GM21526 (cell line): ENCODE measurements around the gene OR6X1.

Experiments
- ATAC-seq: cut with Tn5 transposase; IDR thresholded peaks from one replicate; pipeline ENCODE4 v1.9.1; 2021; ENCODE audit warnings: moderate library complexity; ENCODE audit not compliant: unreplicated experiment, low FRiP score

The OR6X1 gene

DNA sequence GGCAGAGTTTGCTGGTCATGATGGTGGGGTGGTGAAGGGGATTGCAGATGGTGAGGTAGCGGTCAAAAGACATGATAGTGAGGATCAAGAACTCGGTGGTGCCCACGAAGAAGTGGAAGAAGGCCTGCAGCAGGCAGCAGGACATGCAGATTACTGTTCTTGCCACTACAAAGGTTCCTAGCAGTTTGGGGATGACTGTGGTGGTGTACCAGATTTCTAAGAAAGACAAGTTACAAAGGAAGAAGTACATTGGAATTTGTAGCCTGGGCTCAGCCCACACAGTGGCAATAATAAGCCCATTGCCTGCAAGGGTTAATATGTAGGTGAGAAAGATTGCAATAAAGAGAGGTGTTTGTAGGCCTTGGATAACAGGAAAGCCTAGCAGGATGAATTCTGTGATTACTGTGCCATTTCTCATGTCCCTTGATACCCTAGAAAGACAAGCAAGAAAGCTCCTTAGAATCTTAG lies at the start of gene OR6X1:
OR6X1 (minus strand) TSS at position 418 of the 468 bp plus-strand sequence; CDS start at position 418, 0 bp downstream.
- ATAC-seq: no peak

GRCh38 chr11:123801765-123802164 lies 47.4 kb upstream of the OR6X1 start:
- no peak for ATAC-seq

DNA sequence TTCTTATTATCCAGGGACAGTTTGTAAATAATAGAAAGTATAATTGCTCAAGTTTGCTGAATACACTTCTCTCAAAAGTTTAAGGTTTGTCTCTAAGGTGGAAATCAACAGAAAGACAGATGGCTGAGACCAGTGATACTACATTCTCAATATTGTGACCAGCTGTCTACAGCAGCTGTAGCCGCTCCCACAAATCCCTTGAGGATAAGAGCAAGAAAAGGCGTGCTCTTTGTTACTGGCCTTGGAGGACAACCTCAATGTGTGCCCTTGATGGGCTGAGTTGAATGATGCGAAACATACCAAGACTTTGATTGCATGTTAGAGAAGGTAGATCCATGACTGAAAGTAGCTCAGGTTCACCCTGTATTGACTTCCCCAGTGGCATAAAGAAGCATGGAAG lies 45.7 kb upstream of the OR6X1 start:
- ATAC-seq: no peak

DNA sequence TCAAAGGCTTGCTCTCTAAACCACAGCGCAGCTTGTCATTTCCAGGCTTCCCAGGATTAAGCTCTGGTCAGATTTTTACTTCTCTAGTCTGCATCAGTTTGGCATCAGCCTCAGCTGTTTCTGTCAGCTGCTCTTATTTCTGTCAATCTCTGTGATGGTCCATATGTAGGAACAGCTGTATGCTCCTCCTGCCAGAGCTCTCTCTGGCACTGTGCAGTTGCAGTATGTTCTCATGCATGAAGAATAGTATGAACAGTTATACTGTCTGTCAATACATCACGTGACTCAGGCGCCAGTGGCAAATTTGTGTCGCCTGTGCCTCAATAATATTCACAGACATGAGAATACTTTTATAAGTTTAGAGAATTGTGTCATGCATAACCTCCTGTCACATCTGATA lies 45.1 kb upstream of the OR6X1 start:
- ATAC-seq: no peak

DNA sequence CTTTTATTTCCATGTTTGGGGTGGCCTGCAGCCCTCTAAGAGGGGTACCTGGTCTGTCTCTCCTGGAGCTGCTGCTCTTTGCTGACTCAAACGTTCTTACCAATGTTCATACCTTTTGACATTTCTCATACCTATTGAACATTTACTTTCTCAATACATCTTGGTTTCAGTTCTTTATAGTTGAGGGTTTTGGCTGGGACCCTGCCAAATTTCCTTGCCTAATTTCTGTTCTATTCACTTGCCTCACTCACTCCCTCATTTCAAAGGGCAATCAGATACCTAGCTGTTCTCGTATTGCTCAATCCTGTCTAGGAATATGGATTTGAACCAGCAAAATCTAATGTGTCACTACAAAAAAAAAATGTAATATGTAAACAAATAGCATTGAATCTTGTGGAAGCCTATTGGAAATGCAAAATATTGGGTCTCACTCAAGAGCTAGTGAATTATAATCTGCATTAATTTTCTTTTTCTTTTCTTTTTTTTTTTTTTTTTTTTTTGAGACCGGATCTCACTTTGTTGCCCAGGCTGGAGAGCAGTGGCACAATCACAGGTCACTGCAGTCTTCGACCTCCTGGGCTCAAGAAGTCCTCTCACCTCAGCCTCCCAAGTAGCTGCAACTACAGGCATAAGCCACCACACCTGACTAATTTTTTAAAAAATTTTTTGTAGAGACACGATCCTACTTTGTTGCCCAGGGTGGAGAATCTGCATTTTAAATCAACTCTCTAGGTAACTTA lies 44.4 kb upstream of the OR6X1 start:
- ATAC-seq: no peak

DNA sequence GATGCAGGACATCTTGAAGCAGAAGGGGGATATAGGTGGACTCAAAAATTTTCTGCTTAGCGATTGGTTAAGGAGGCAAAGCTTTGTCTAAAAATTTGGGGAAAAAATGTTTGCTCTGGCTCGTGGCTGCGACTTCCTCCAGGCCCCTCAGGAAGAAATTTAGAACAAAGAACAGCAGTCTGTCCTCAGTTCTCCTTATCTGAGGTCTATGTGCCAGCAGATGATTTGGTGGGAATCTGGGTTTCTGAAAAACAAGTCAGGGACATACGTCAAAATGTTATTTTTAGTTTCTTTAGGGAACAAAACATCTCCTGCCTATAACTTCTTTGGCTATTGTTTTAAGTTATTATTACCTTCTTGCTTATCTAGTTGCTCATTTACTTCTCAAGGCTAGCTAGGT lies 43.8 kb upstream of the OR6X1 start:
- ATAC-seq: no peak

- no peak for ATAC-seq
Observed at GRCh38 chr11:123797541-123797940, 43.2 kb upstream of the OR6X1 start.

DNA sequence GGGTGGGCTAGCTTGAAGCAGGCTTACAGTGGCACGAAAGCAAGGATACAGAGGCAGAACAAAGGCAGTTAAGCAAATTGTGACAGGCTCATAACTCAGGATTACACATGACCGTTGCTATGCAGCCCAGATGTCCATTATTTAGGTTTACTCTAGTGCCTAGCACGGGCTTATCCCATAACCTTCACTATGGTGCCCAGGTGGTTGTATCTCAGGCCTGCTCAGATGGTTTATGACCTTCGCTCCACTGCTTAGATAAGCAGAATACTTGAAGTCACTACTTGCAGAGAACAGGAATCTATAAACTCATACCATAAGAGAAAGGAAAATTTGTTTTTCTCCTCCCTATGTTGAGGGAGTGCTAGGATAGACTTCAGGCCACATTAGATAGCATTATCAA lies 42.8 kb upstream of the OR6X1 start:
- no peak for ATAC-seq

- no peak for ATAC-seq
Observed at GRCh38 chr11:123796226-123796625, 41.9 kb upstream of the OR6X1 start.

DNA sequence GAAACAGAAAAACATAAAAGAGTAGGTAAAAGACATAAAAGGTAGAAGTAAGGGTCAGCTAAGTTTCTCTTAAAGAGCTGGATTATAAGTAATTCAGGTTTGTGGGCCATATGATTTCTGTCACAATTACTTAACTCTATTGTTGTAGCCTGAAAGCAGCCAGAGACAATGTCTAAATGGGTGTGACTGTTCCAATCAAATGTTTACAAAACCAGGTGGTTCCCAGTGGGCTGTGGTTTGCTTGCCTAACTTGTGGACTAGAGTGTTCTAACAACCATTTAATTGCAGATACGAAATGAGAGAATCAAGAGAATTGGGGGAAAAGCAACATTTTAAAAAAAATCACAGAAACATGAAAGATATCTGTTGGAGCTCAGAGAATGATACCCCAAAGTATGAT lies 29.2 kb upstream of the OR6X1 start:
- no peak for ATAC-seq

GRCh38 chr11:123778511-123778910 lies 24.2 kb upstream of the OR6X1 start:
- no peak for ATAC-seq

GRCh38 chr11:123775715-123776549 lies 21.6 kb upstream of the OR6X1 start:
- ATAC-seq: no peak

DNA sequence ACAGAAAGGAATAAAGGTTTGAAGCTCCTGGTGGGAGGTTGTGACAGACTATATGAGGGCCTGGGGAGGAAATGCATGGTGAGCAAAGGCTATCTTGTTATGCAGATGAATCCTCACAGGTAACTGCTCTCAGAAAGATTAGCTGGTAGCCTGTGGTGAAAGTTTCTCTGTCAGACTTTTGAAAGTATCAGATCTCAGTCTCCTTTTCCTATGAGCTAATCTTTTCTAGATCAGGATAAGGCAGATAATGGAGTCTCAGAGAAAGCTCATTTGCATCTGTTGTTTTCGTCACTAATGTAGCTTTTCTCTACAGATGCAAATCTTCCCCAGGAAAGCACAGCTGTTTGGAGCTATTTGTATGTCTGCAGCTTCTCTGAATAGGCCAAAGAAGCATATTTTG lies 21.0 kb upstream of the OR6X1 start:
- ATAC-seq: peak; percentile 68

- no peak for ATAC-seq
Observed at GRCh38 chr11:123773959-123774358, 19.6 kb upstream of the OR6X1 start.

DNA sequence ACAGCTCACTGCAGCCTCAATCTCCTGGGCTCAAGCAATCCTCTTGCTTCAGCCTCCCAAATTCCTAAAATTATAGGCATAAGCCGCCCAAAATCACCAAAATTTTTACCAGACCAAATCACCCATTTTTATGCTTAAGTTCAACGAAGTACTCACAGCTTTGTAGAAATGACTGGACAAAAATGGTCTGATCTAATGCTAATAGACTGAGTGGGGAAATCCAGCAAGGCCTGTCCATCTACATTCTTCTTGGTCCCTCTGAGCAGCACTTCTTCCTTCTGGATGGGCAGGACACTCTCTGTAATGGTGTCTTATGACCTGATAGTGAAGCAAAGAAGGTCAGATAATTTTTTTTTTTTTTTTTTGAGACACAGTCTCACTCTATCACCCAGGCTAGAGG lies 18.7 kb upstream of the OR6X1 start:
- no peak for ATAC-seq

- no peak for ATAC-seq
Observed at GRCh38 chr11:123771664-123772063, 17.3 kb upstream of the OR6X1 start.

GRCh38 chr11:123770712-123771111 lies 16.4 kb upstream of the OR6X1 start:
- ATAC-seq: no peak

DNA sequence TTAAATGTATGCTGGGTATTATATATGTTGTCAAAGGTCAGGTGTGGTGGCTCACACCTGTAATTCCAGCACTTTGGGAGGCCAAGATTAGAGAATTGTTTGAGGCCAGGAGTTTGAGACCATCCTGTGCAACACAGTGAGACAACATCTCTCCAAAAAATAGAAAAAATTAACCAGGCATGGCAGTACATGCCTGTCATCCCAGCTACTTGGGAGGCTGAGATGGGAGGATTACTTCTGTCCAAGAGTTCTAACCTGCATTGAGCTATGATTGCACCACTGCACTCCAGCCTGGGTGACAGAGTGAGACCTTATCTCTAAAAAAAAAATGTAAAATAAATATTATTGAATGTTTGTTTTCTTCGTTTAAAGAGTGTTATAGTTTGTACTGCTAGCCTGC lies 11.3 kb upstream of the OR6X1 start:
- no peak for ATAC-seq

DNA sequence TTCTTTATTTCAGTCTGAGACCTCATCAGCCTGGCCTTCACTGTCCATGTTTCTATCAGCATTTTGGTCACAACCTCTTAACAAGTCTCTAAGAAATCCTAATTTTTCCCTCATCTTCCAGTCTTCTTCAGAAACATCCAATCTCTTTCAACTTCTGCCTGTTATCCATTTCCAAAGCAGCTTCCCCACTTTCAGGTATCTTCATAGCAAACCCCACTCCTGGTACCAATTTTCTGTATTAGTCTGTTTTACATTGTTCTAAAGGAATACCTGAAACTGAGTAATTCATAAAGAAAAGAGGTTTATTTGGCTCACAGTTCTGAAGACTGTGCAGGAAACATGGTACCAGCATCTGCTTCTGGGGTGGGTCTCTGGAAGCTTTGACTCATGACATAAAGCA lies 8.1 kb upstream of the OR6X1 start:
- ATAC-seq: no peak

DNA sequence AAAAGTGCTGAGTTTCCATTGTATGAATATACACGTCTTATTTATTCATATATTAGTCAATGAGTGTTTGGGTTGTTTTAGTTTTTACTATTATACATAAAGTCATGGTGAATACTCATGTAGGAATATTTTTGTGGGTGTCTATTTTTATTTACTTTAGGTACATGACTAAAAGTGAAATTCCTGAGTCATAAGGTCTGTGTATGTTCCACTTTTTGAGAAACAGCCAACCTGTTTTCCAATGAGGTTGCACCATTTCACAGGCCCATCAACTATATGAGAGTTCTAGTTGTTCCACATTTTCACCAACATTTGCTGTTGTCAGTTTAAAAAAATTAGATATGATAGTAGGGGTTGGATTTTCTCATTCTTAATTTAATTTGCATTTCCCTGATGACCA lies 6.6 kb upstream of the OR6X1 start:
- no peak for ATAC-seq

DNA sequence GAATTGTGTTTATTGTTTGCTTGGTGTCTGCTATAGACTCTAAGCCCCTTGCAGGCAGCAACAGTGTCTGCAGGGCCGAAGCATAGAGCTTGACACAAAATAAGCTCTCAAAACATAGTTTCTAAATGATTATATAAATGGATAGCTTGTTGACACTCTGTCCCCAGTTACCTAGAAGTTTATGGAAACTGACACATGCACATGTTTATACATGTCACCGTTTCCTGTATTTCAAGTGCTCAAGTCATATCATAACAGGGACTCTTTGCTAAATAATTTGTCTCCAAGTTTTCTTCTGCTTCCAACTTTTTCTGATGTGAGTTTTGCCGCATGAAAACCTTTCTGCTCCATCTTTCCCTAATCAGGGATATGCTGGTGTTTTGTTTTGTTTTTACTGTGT lies 3.7 kb upstream of the OR6X1 start:
- no peak for ATAC-seq

- no peak for ATAC-seq
Observed at GRCh38 chr11:123755813-123756212, 1.5 kb upstream of the OR6X1 start.
